A673 (cell line): ENCODE data around the gene SH3BP5L. TPM values are rescaled to one million over a fixed set of nuclear protein-coding genes. Genes with fewer than 3 reads are reported as not detected.

Experiments
- BruUV-seq: library from RNA; stranded (reverse); fragments of 400-500 nt; replicated peaks from 2 replicates; lab custom pipeline; 2021; lab: Mats Ljungman, UMichigan
- CTCF ChIA-PET: fragments of 300-600 bp; sonication (Branson Sonifier 250); formaldehyde crosslinking; loops from one replicate; lab custom pipeline; 2022; ENCODE audit warnings: antibody characterized with exemption; lab: Charles Lee
- POLR2A ChIA-PET: fragments of 300-600 bp; sonication (Branson Sonifier 250); formaldehyde crosslinking; loops from one replicate; lab custom pipeline; 2022; ENCODE audit warnings: antibody characterized with exemption; ENCODE audit not compliant: low non-redundant PET; lab: Charles Lee
- DNase-seq: peaks from one replicate; pipeline ENCODE4 v3.0.0-alpha.2; 2015; ENCODE audit warnings: low spot score
- H3K27ac ChIP-seq: fragments of 200-600 bp; sonication (generic); 2 replicates; pipeline ENCODE4 v1.5.1; 2016; ENCODE audit warnings: mixed run types, low read depth, mild to moderate bottlenecking, mixed read lengths, antibody characterized with exemption, low read length; ENCODE audit not compliant: poor library complexity, severe bottlenecking
- H3K27me3 ChIP-seq: fragments of 200-600 bp; sonication (generic); replicated peaks from 2 replicates; pipeline ENCODE4 v1.6.1; 2017; ENCODE audit warnings: mixed run types, low read depth, mild to moderate bottlenecking, mixed read lengths, antibody characterized with exemption, low read length; ENCODE audit not compliant: insufficient read depth, poor library complexity
- H3K36me3 ChIP-seq: fragments of 200-600 bp; sonication (generic); 2 replicates; pipeline ENCODE4 v1.6.1; 2016; ENCODE audit warnings: mixed run types, mild to moderate bottlenecking, mixed read lengths, antibody characterized with exemption, low read length; ENCODE audit not compliant: insufficient read depth, poor library complexity, severe bottlenecking
- H3K4me1 ChIP-seq: fragments of 200-600 bp; sonication (generic); 2 replicates; pipeline ENCODE4 v1.6.1; 2017; ENCODE audit warnings: mixed run types, mild to moderate bottlenecking, mixed read lengths, antibody characterized with exemption, low read length; ENCODE audit not compliant: insufficient read depth, poor library complexity, severe bottlenecking
- H3K4me3 ChIP-seq: fragments of 200-600 bp; sonication (generic); 2 replicates; pipeline ENCODE4 v1.5.1; 2016; ENCODE audit warnings: low read depth, mixed run types, mild to moderate bottlenecking, mixed read lengths, low read length; ENCODE audit not compliant: poor library complexity, severe bottlenecking
- H3K9me3 ChIP-seq: fragments of 200-600 bp; sonication (generic); 2 replicates; pipeline ENCODE4 v1.6.1; 2016; ENCODE audit warnings: mixed run types, low read depth, mild to moderate bottlenecking, mixed read lengths, antibody characterized with exemption, low read length; ENCODE audit not compliant: poor library complexity, severe bottlenecking
- CTCF ChIP-seq: fragments of 300-800, 200-600 bp; sonication (generic); conservative IDR thresholded peaks from 2 replicates; pipeline ENCODE4 v1.5.1; 2017; ENCODE audit warnings: low read depth, mild to moderate bottlenecking, antibody characterized with exemption, low read length, moderate library complexity, mixed read lengths
- EZH2 ChIP-seq: fragments of 200-600 bp; sonication (generic); IDR thresholded peaks from 2 replicates; pipeline ENCODE4 v1.6.1; 2017; ENCODE audit warnings: borderline replicate concordance, low read depth, mild to moderate bottlenecking, mixed read lengths, antibody characterized with exemption, low read length; ENCODE audit not compliant: poor library complexity, severe bottlenecking
- intact Hi-C: fragments of 100-400 bp; cut with micrococcal nuclease; formaldehyde crosslinking; loops from one replicate; pipeline ENCODE4 v1.10.0; 2022; ENCODE audit not compliant: unreplicated experiment
- total RNA-seq: library from RNA; stranded (reverse); gene quantifications from 2 replicates; pipeline ENCODE4 v1.2.3, GENCODE V29; 2021

Gene SH3BP5L
- total RNA-seq, 1 experiment from 2014 or later = 28.6 TPM

- H3K27me3 ChIP-seq = no peaks in the 10 kb centered on the region
- no peaks in the 10 kb centered on the region for H3K9me3 ChIP-seq
- peak overlapping the region; percentile 34 for H3K27ac ChIP-seq
- POLR2A ChIA-PET = no interaction called here
- peaks cover 4% of the 10 kb centered on the region for H3K4me1 ChIP-seq
- BruUV-seq = no TSS peak
- CTCF ChIA-PET = interaction anchor here (0.6 kb wide), 1 partner anchor 16 kb away, joined by 3 read pairs; the partner anchor contains the start of gene ZNF692
- intact Hi-C loops = no loop called here
- H3K4me3 ChIP-seq = no peak overlapping the region
- H3K36me3 ChIP-seq = peaks cover 9% of the 10 kb centered on the region
- no peak for TF ChIP-seq CTCF
- no peak for TF ChIP-seq EZH2
- no peak for DNase-seq
These were observed 17.1 kb upstream of the SH3BP5L start for GRCh38 chr1:248842781-248843331.

GRCh38 chr1:248841702-248842395 lies 16.1 kb upstream of the SH3BP5L start:
- no TSS peak for BruUV-seq
- H3K36me3 ChIP-seq = peaks cover 9% of the 10 kb centered on the region
- peak; percentile 70 for DNase-seq
- TF ChIP-seq EZH2 (no peak), CTCF (peak; percentile 78)
- H3K4me1 ChIP-seq = peaks cover 4% of the 10 kb centered on the region
- H3K4me3 ChIP-seq = no peak overlapping the region
- H3K27me3 ChIP-seq = no peaks in the 10 kb centered on the region
- ChIA-PET POLR2A (no interaction called here), CTCF (no interaction called here)
- H3K27ac ChIP-seq = peak overlapping the region; percentile 34
- intact Hi-C loops = no loop called here
- no peaks in the 10 kb centered on the region for H3K9me3 ChIP-seq

GRCh38 chr1:248840946-248841345 lies 15.2 kb upstream of the SH3BP5L start:
- no TSS peak for BruUV-seq
- TF ChIP-seq CTCF (no peak), EZH2 (no peak)

More at GRCh38 chr1:248840946-248841345, 15.2 kb upstream of the SH3BP5L start:
- no peak for DNase-seq
- Histone ChIP-seq H3K4me3 (no peak overlapping the region), H3K4me1 (peaks cover 4% of the 10 kb centered on the region), H3K36me3 (peaks cover 3% of the 10 kb centered on the region), H3K27me3 (no peaks in the 10 kb centered on the region), H3K27ac (no peak overlapping the region), H3K9me3 (no peaks in the 10 kb centered on the region)
- intact Hi-C loops = no loop called here
- ChIA-PET POLR2A (no interaction called here), CTCF (no interaction called here)
